HG02970 (cell line): ENCODE measurements around the gene GCLM.
"Not testable (repeated sequence)": the region's sequence is repeated elsewhere in the genome, so short reads cannot be mapped to it uniquely, and the experiment has no call there.

ENCODE experiments used
- ATAC-seq: cut with Tn5 transposase; IDR thresholded peaks from one replicate; pipeline ENCODE4 v1.9.1; 2021; ENCODE audit warnings: mild to moderate bottlenecking, moderate library complexity, moderate number of reproducible peaks; ENCODE audit not compliant: unreplicated experiment, low FRiP score

The GCLM gene

GRCh38 chr1:93909146-93910050, at the start of gene GCLM:
Gene GCLM, minus strand, starts transcription at chr1:93909430. Its CDS starts 267 bp downstream, at chr1:93909163.
- peak; percentile 93 for ATAC-seq

DNA sequence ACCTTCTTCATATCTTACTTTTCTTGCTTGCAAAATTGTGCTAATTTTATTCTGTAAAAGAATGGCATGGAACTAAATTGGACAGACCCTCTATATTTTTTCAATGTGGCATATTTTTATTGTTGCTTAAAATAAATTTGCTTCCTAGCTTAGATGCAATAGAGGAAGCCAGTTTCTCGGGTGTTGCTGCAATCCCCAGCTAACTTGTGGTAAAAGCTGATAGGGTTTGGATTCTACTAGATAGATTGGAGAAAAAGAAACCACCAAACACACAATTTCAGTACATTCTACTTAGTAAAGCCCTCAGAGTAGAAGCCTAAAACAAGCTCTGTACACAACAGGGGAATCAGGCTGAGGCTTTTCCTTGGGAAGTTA, 49.5 kb upstream of the GCLM start:
- no peak for ATAC-seq

DNA sequence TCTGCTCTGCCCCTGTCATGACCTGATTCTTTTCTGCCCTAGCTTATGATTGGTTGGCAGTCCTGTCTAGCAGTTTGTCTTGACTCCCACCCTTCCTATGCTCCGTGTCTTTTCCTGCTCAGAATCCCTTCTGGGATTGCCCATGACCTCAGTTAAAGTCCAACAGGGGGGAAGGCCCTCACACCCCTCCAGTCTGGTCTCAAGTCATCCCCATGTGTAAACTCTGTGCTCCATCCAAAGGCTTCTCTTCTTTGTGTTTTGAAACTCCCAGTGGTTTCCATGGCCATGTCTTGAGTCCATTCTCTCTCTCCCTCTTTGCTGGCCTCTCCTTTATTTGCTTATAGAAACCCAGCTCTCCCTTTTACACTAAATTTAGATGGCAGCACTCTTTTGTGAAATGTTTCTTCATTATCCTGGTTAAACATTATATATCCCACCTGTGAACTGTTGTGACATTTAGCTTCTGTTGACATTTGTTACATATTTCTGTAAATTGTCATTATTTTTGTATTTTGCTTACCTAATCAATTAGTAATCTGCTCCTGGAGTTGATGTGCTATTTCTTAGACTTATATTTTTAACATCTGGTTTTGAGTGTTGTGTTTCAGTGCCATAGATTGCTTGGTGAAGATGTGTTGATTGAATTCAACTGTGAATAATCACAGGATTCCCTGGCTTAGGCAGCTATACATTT, 48.9 kb upstream of the GCLM start:
- no peak for ATAC-seq

DNA sequence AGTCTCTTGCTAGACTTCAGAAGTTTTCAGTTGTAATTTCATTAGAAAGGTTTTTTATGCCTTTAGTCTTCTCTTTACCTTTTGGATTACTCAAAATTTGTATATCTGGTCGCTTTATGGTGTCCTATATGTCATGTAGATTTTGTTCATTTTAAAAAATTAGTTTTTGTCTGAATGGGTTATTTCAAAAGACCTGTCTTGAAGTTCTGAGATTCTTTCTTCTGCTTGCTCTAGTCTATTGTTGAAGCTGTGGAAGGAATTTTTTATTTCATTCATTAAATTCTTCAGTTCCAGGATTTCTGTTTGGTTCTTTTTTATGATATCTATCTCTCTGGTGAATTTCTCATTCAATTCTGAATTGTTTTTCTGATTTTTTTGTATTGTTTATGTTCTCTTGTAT, 46.5 kb upstream of the GCLM start:
- no peak for ATAC-seq

DNA sequence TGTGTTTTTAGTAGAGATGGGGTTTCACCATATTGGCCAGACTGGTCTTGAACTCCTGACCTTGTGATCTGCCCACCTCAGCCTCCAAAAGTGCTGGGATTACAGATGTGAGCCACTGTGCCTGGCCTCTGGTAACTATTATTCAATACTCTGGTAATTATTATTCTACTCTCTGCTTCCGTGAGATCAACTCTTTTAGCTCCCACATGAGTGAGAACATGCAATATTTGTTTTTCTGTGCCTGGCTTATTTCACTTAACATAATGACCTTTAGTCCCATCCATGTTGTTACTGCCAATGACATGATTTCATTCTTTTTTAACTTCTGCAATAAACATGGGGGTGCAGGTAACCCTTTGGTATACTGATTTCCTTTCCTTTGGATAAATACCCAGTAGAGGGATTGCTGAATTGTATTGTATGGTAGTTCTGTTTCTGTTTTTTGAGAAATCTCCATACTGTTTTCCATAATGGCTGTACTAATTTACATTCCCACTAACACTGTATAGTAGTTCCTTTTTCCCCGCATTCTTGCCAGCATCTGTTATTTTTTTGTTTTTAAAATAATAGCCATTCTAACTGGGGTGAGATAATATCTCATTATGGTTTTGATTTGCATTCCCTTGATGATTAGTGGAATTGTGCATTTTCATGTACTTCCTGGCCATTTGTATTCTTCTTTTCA, 37.9 kb upstream of the GCLM start:
- not testable (repeated sequence) for ATAC-seq

GRCh38 chr1:93938461-93939145, 29.4 kb upstream of the GCLM start:
- ATAC-seq: no peak

- no peak for ATAC-seq
Measured at GRCh38 chr1:93937997-93938396, 28.8 kb upstream of the GCLM start.

DNA sequence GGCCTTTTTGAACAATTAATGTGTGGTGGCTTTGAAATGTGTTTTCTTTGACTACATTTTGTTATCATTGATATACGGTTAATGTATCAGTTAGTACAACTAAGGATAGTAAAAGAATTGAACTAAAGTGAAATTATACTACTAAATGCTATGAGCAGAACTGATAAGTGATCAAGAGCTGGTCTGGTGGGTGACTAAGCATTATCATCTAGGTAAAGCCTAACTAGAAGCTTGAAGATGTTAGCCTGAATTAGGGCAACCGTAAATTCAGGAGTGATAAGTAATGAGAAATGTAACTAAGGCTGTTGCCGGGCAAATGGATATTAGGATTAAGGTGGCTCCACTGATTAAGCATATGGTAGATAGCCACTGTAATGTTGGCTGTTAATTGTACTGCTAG, 16.0 kb upstream of the GCLM start:
- ATAC-seq: no peak

GRCh38 chr1:93919780-93920179, 10.6 kb upstream of the GCLM start:
- ATAC-seq: no peak

DNA sequence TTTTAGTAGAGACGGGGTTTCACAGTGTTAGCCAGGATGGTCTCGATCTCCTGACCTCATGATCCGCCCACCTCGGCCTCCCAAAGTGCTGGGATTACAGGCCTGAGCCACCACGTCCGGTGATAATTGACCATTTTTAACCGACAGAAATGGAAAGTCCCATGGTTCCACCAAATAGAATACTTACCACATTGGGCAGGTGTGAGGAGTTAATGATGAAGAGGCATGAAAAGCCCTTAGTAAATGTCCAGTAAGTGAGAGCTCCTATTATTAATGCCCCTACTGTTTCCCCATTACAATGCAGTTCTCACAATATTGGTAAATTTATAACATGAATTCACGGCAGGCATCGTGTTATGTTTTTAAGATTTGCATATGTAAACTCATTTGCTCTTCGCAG, 8.1 kb upstream of the GCLM start:
- ATAC-seq: no peak

DNA sequence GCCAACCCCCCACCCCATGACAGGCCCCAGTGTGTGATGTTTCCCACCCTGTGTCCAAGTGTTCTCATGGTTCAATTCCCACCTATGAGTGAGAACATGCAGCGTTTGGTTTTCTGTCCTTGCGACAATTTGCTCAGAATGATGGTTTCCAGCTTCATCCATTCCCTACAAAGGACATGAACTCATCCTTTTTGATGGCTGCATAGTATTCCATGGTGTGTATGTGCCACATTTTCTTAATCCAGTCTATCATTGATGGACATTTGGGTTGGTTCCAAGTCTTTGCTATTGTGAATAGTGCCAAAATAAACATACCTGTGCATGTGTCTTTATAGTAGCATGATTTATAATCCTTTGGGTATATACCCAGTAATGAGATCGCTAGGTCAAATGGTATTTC, 1.6 kb upstream of the GCLM start:
- ATAC-seq: not testable (repeated sequence)

DNA sequence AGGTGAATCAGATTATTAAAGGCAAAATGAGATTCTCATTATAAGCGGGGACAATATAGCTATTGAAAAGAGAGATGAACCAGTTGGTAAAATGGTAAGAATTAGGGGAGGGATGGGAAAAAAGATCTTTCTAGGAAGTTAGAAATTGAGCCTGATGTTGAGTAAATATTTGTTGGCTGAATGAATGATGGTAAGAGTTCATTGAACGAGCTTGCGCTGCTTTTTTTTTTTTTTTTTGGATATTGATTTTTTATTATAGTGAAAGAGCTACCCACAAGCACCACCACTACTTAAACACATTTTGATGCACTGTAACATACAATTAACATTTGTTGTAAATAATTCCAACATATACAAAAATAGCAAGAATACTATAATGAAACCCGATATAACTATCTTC, 1.1 kb upstream of the GCLM start:
- no peak for ATAC-seq

DNA sequence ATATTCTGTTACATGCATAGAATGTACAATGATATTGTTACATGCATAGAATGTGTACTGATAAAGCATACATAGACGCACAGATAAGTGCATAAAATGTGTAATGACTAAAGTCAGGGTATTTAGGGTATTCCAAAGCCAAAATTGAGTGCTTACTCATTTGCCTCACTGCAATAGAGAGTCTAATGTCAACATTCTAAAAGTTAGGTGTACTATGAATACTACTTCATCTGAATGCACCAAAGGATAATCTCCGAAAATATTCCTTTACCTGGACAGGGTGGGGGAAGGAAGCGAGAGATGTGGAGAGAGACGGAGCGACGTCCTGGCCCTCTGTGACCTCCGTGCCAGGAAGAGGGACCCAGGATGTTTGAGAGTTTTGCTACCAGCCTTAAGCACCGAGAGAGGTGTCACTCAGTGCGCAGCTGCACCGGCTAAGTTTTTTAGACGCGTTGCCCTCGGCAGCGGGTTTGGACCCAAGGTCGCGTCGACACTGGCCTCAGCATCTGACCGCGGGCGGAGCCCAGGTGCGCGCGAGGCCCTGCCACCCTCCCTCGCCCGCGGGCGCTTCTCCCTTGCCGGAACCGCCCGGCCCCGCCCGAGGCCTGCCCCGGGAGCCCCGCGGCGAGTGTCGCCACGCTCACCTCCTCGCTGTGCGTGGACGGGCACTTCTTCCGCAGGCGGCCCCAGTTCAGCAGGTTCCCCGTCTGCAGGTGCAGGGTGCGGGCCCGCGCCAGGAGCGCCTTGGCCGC, 660 bp downstream of the GCLM start:
- ATAC-seq: peak; percentile 32

DNA sequence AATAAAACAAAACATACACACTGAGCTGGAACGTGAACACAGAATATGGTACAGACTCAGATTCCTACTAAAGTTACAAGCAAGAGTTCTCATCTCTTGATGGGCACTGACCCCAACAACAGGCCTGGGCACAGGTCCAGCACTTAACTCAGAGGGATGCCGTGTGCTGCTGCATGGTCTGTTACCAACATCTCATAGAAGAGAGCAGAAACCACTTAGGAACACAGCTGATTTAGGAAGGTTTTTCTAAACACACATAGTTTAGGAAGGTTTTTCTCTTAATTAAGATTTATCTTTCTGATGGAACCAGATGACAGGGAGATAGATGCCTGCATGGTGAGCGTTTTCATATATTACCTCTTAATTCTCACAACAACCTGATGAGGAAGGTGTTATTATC, 1.5 kb downstream of the GCLM start:
- ATAC-seq: no peak

GRCh38 chr1:93906480-93906879, 2.8 kb downstream of the GCLM start:
- ATAC-seq: no peak

DNA sequence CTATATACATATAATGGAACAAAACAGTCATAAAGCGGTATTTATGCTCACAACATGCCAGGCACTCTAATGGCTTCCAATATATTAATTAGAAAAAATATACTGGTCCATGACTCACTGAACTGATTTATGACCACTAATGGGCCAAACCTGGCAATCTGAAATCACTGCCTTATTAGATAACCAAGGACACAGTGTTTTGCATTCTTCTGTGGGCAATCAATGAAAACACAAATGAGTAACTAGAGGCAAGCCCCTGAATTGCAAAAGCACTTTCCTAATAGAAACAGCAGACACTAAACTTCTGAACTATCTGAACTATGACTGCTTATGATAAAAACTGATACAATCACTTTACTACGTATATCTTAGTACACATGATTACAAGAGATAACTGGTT, 3.5 kb downstream of the GCLM start:
- no peak for ATAC-seq

GRCh38 chr1:93905051-93905450, 4.2 kb downstream of the GCLM start:
- ATAC-seq: no peak

DNA sequence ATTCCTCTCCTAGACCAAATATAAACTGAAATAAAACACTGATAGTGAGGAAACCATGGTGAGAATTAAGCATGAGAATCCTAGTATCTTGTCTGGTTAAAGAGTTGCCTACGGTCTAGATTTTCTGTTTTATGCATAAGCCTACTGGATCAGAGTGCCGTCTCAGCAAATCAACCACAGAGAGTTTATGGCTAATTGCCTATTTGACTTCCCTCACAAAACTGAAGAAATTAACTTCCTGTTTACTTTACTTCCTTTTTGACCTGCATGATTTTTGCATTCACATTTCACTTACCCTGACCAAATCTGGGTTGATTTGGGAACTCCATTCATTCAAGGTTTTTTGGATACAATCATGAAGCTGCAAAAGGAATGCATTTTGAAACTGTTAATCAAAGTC, 5.0 kb downstream of the GCLM start:
- no peak for ATAC-seq

DNA sequence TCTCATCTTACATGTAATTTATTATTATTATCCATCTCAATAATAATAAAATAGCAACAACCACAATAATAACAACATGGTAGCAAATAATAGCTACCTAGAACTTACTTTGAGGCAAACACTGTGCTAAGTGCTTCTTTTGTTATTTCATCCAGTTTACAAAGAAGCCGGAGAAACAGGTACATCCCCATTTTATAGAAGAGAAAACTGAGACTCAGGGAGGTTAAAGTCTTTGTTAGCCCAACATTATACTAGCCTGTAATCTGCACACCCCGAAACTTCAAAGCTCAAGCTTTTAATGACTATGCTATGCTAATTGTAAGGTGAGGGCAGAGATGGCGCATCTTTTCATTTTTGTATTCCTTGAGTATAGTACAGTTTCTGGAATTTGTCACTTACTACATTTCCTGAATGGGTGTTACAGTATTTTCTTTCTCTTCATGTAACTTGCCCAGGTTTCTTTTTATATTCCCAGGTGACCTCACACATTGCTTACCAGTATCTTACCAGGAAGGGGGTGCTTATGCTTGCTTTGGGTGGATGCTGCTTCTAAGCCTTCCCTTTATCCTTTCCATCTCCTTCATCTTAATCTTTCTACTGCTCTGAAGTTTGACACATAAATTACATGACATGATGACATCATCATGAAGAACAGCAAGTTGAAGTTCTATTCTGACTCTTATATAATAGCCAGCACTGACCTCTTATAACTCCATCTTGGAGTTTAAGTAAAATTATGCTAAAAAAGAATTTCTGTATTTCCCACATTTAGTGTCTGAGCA, 8.3 kb downstream of the GCLM start:
- ATAC-seq: no peak
